HEK293T (cell line): Measurements from ENCODE around the gene ATXN2.

ENCODE experiments used
- CTBP1 ChIP-seq: fragments of 450-650 bp; IDR thresholded peaks from 2 replicates; pipeline ENCODE4 v1.6.1; 2016; ENCODE audit warnings: borderline replicate concordance
- FOXM1 ChIP-seq: fragments of 450-650 bp; IDR thresholded peaks from 2 replicates; pipeline ENCODE4 v1.6.1; 2017; ENCODE audit warnings: mild to moderate bottlenecking, borderline replicate concordance
- HDGF ChIP-seq: fragments of 450-650 bp; IDR thresholded peaks from 2 replicates; pipeline ENCODE4 v1.6.1; 2017; ENCODE audit warnings: antibody characterized with exemption, borderline replicate concordance
- SUZ12 ChIP-seq: fragments of 450-650 bp; IDR thresholded peaks from 2 replicates; pipeline ENCODE4 v1.6.1; 2016; ENCODE audit warnings: mild to moderate bottlenecking

DNA sequence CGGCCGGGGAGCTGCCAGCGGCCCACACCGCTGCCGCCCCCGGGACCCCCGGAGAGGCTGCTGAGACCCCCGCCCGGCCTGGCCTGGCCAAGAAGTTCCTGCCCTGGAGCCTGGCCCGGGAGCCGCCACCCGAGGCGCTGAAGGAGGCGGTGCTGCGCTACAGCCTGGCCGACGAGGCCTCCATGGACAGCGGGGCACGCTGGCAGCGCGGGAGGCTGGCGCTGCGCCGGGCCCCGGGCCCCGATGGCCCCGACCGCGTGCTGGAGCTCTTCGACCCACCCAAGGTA, 180.6 kb downstream of the ATXN2 start:
- no peak for TF ChIP-seq SUZ12
- no peak for TF ChIP-seq HDGF
- TF ChIP-seq FOXM1: no peak
- no peak for TF ChIP-seq CTBP1
